ENCODE data around the gene FOLR2. TPM values are rescaled to one million over a fixed set of nuclear protein-coding genes. Genes with fewer than 3 reads are reported as not detected.

The FOLR2 gene
- polyA plus RNA-seq, 1 donor, result 31.4 TPM

Other genes with a start within 250 kb of the FOLR2 start
- gene IL18BP, start 217.9 kb upstream of the FOLR2 start, polyA plus RNA-seq (ENCODE audit: insufficient read length), result 7.4 TPM
- gene NUMA1, start 136.3 kb upstream of the FOLR2 start, polyA plus RNA-seq (ENCODE audit: insufficient read length), result 215 TPM
- gene LRRC51, start 135.9 kb upstream of the FOLR2 start, polyA plus RNA-seq (ENCODE audit: insufficient read length), result 8.8 TPM
- gene LAMTOR1, start 113.5 kb upstream of the FOLR2 start, polyA plus RNA-seq (ENCODE audit: insufficient read length), result 83.8 TPM
- gene TOMT, start 110.9 kb upstream of the FOLR2 start, polyA plus RNA-seq (ENCODE audit: insufficient read length), result not detected
- 32.5 TPM for gene ANAPC15, start 104.1 kb upstream of the FOLR2 start, polyA plus RNA-seq (ENCODE audit: insufficient read length)
- 0.61 TPM for gene FOLR3, start 81.1 kb upstream of the FOLR2 start, polyA plus RNA-seq (ENCODE audit: insufficient read length)
- 19.0 TPM for gene FOLR1, start 24.7 kb upstream of the FOLR2 start, polyA plus RNA-seq (ENCODE audit: insufficient read length)
- gene INPPL1, start 8.0 kb downstream of the FOLR2 start, polyA plus RNA-seq (ENCODE audit: insufficient read length), result 233 TPM
- gene PHOX2A, start 27.4 kb downstream of the FOLR2 start, polyA plus RNA-seq (ENCODE audit: insufficient read length), result 0.21 TPM
- 20.5 TPM for gene CLPB, start 217.7 kb downstream of the FOLR2 start, polyA plus RNA-seq (ENCODE audit: insufficient read length)

Measured in hindlimb muscle (tissue), 1 donor.